ENCODE measurements around the gene WNK2.

GRCh38 chr9:93369686-93370085, 185.7 kb downstream of the WNK2 start:
- TF ChIP-seq CTCF (IDR thresholded peaks at IDR 0.05; ENCODE audit: extremely low read depth in 1 of 2, insufficient read depth in 1 of 2, low read depth in 1 of 2, low read length in 2 of 2) (no peak), POLR2AphosphoS5 (IDR thresholded peaks at IDR 0.05; ENCODE audit: insufficient read depth, low read depth, low read length) (no peak), MAX (IDR thresholded peaks at IDR 0.05; ENCODE audit: insufficient read depth, insufficient read length) (no peak), POLR2A (IDR thresholded peaks at IDR 0.05; ENCODE audit: low read depth, low read length) (no peak), EZH2 (IDR thresholded peaks at IDR 0.05; ENCODE audit: borderline replicate concordance, low read depth, low read length, severe bottlenecking) (no peak), MYC (IDR thresholded peaks at IDR 0.05; ENCODE audit: low read depth, low read length) (no peak), FOS (IDR thresholded peaks at IDR 0.05; ENCODE audit: borderline replicate concordance, insufficient read depth, low read length) (no peak), GATA2 (IDR thresholded peaks at IDR 0.05; ENCODE audit: insufficient read depth, insufficient read length, low read depth, low read length) (no peak)

Measured in endothelial cell of umbilical vein (primary cell).